Body of pancreas (tissue), 4 donors: ENCODE measurements around the gene RNF138. TPM values are rescaled to one million over a fixed set of nuclear protein-coding genes. Genes with fewer than 3 reads are reported as not detected.

ENCODE experiments used
- ATAC-seq: fragments of 150-250 bp; one replicate; pipeline ENCODE4 v1.9.1; 2016
- DNase-seq, 4 donors: peaks; one replicate each; pipeline ENCODE4 v3.0.0-alpha.2; 2019
- H3K27ac ChIP-seq, 4 donors: fragments of 200-600 bp; sonication (generic); 1 replicate in 3 of 4; 2 replicates in 1 of 4; pipeline versions ENCODE4 v1.5.1 to v1.6.1; 2016 to 2019; ENCODE audit warnings: mild to moderate bottlenecking in 1 of 4, mixed read lengths in 1 of 4, moderate library complexity in 1 of 4
- H3K27me3 ChIP-seq, 2 donors: fragments of 200-600 bp; sonication (generic); one replicate each; pipeline ENCODE4 v1.6.0; 2016; ENCODE audit warnings: mild to moderate bottlenecking in 1 of 2
- H3K36me3 ChIP-seq, 2 donors: fragments of 200-600 bp; sonication (generic); replicated peaks in 1 of 2; 2 replicates each; pipeline ENCODE4 v1.5.1; 2016; ENCODE audit warnings: low read depth in 2 of 2; ENCODE audit not compliant: insufficient read depth in 1 of 2
- H3K4me1 ChIP-seq: fragments of 200-600 bp; sonication (generic); one replicate; pipeline ENCODE4 v1.6.0; 2016
- H3K4me3 ChIP-seq, 2 donors: fragments of 200-600 bp; sonication (generic); 1 replicate in 1 of 2; 2 replicates in 1 of 2; pipeline ENCODE4 v1.5.1; 2016 to 2019
- H3K9me3 ChIP-seq, 3 donors: fragments of 200-600 bp; sonication (generic); 1 replicate in 2 of 3; 2 replicates in 1 of 3; pipeline ENCODE4 v1.5.1; 2016
- CTCF ChIP-seq, 7 experiments: fragments of 450-650 bp in 4 of 7; fragments of 200-600 bp in 3 of 7; sonication (generic) in 3 of 7; IDR thresholded peaks; one replicate each; pipeline ENCODE4 v1.5.1; 2016 to 2019; ENCODE audit warnings: antibody characterized with exemption in 7 of 7
- POLR2A ChIP-seq, 3 donors: fragments of 450-650 bp; IDR thresholded peaks; one replicate each; pipeline ENCODE4 v1.6.1; 2016; ENCODE audit warnings: antibody characterized with exemption in 3 of 3, mild to moderate bottlenecking in 2 of 3
- whole genome bisulfite sequencing, 2 donors: methylation state at CpG; one replicate each; pipeline ENCODE4 v1.1.5; 2017; 5-methylcytosine and 5-hydroxymethylcytosine counted together
- intact Hi-C: fragments of 100-400 bp; cut with DNase I; formaldehyde crosslinking; loops from one replicate; pipeline ENCODE4 v1.15.1; 2023
- total RNA-seq, 2 donors: library from RNA; depleted of rRNA; stranded (reverse); fragments of >200 nt; gene quantifications; one replicate each; pipeline ENCODE4 v1.1.0, GENCODE V29; 2016

RNF138 gene
- total RNA-seq, 2 donors from 2014 or later = 5.3 to 10.4 TPM

- no peak for TF ChIP-seq CTCF (IDR thresholded peaks at IDR 0.05)
- TF ChIP-seq POLR2A (IDR thresholded peaks at IDR 0.05) = no peak
- WGBS, 2 donors = 92 to 95% methylated on average over 3 of the region's 3 CpGs
- intact Hi-C loops = no loop called here
- Histone ChIP-seq H3K27ac (no peak overlapping the region), H3K27me3 (no peaks in the 10 kb centered on the region), H3K36me3 (peaks cover 0 to 4% of the 10 kb centered on the region in 2 donors), H3K9me3 (no peaks in the 10 kb centered on the region), H3K4me3 (no peak overlapping the region), H3K4me1 (peaks cover 9% of the 10 kb centered on the region)
- DNase-seq (no peak), ATAC-seq (no peak)
Observed at GRCh38 chr18:32126538-32126937, 34.9 kb downstream of the RNF138 start.

GRCh38 chr18:32135625-32136024 lies 44.0 kb downstream of the RNF138 start:
- Histone ChIP-seq H3K27me3 (no peaks in the 10 kb centered on the region), H3K36me3 (no peaks in the 10 kb centered on the region), H3K9me3 (no peaks in the 10 kb centered on the region), H3K4me3 (no peak overlapping the region), H3K27ac (no peak overlapping the region), H3K4me1 (no peaks in the 10 kb centered on the region)
- DNase-seq (no peak), ATAC-seq (no peak)
- WGBS, 2 donors = 57 to 69% methylated on average over 2 of the region's 2 CpGs
- intact Hi-C loops = no loop called here
- TF ChIP-seq CTCF (IDR thresholded peaks at IDR 0.05) (no peak), POLR2A (IDR thresholded peaks at IDR 0.05) (no peak)

GRCh38 chr18:32138332-32138982 lies 46.8 kb downstream of the RNF138 start:
- TF ChIP-seq POLR2A (IDR thresholded peaks at IDR 0.05) (no peak), CTCF (IDR thresholded peaks at IDR 0.05) (no peak)
- Histone ChIP-seq H3K27ac (no peak overlapping the region), H3K36me3 (no peaks in the 10 kb centered on the region), H3K4me1 (no peaks in the 10 kb centered on the region), H3K27me3 (no peaks in the 10 kb centered on the region), H3K9me3 (no peaks in the 10 kb centered on the region), H3K4me3 (no peak overlapping the region)
- intact Hi-C loops = no loop called here
- no peak for DNase-seq
- no peak for ATAC-seq
- 62 to 67% methylated on average over 1 of the region's 1 CpG for WGBS, 2 donors

- no peak for ATAC-seq
Observed at GRCh38 chr18:32139835-32140283, 48.2 kb downstream of the RNF138 start.

More at GRCh38 chr18:32139835-32140283, 48.2 kb downstream of the RNF138 start:
- Histone ChIP-seq H3K9me3 (no peaks in the 10 kb centered on the region), H3K36me3 (no peaks in the 10 kb centered on the region), H3K27me3 (no peaks in the 10 kb centered on the region), H3K4me1 (no peaks in the 10 kb centered on the region), H3K4me3 (no peak overlapping the region), H3K27ac (no peak overlapping the region)
- intact Hi-C loops = no loop called here
- 91% methylated on average over 17 of the region's 24 CpGs; no CpG with 5 or more reads in 1 of the 2 donors for whole genome bisulfite sequencing, 2 donors
- no peak for DNase-seq
- TF ChIP-seq POLR2A (IDR thresholded peaks at IDR 0.05) = no peak
- TF ChIP-seq CTCF (IDR thresholded peaks at IDR 0.05) = no peak
